NCI-H1436 treated with DMSO at 0.1 percent for 48 hours (cell line): ENCODE data around the gene ATP2B3.

Source experiments
- DNase-seq: peaks from one replicate; lab custom pipeline; 2025; lab: John Stamatoyannopoulos, UW

The ATP2B3 gene

GRCh38 chrX:153490217-153490930 is 27.1 kb upstream of the ATP2B3 start:
- DNase-seq, result no peak

GRCh38 chrX:153491351-153491914 is 26.0 kb upstream of the ATP2B3 start:
- DNase-seq, result no peak

GRCh38 chrX:153491918-153492317 is 25.5 kb upstream of the ATP2B3 start:
- no peak for DNase-seq

- no peak for DNase-seq
Observed at GRCh38 chrX:153492543-153492942, 24.9 kb upstream of the ATP2B3 start.

- no peak for DNase-seq
Observed at GRCh38 chrX:153493085-153493484, 24.4 kb upstream of the ATP2B3 start.

- DNase-seq, result no peak
Observed at GRCh38 chrX:153494061-153494460, 23.4 kb upstream of the ATP2B3 start.

- DNase-seq, result no peak
Observed at GRCh38 chrX:153494541-153495361, 22.7 kb upstream of the ATP2B3 start, which contains the start of gene BGN. TSS of gene BGN (plus strand) at chrX:153494980. CDS start at chrX:153504632, 9,652 bp downstream.

- DNase-seq, result no peak
Observed at GRCh38 chrX:153495362-153495751, 22.1 kb upstream of the ATP2B3 start.

- no peak for DNase-seq
Observed at GRCh38 chrX:153495903-153496589, 21.4 kb upstream of the ATP2B3 start.

GRCh38 chrX:153496590-153496959 is 20.9 kb upstream of the ATP2B3 start:
- no peak for DNase-seq

GRCh38 chrX:153498453-153498852 is 19.0 kb upstream of the ATP2B3 start:
- DNase-seq, result no peak

GRCh38 chrX:153499341-153499740 is 18.1 kb upstream of the ATP2B3 start:
- DNase-seq, result no peak

- no peak for DNase-seq
Observed at GRCh38 chrX:153499876-153500275, 17.6 kb upstream of the ATP2B3 start.

- DNase-seq, result no peak
Observed at GRCh38 chrX:153500676-153501280, 16.7 kb upstream of the ATP2B3 start.

- no peak for DNase-seq
Observed at GRCh38 chrX:153501530-153501929, 15.9 kb upstream of the ATP2B3 start.

GRCh38 chrX:153502131-153502530 is 15.3 kb upstream of the ATP2B3 start:
- no peak for DNase-seq

- no peak for DNase-seq
Observed at GRCh38 chrX:153502796-153503195, 14.6 kb upstream of the ATP2B3 start.

- no peak for DNase-seq
Observed at GRCh38 chrX:153504445-153505016, 12.9 kb upstream of the ATP2B3 start.

- no peak for DNase-seq
Observed at GRCh38 chrX:153505361-153505760, 12.1 kb upstream of the ATP2B3 start.

GRCh38 chrX:153507484-153508178 is 9.8 kb upstream of the ATP2B3 start:
- no peak for DNase-seq

GRCh38 chrX:153509592-153509991 is 7.8 kb upstream of the ATP2B3 start:
- DNase-seq, result no peak
